Thyroid gland (tissue), 4 donors: Measurements from ENCODE around the gene KCNA10. TPM values are rescaled to one million over a fixed set of nuclear protein-coding genes. Genes with fewer than 3 reads are reported as not detected.

Experiments
- DNase-seq, 2 donors: peaks; one replicate each; pipeline ENCODE4 v3.0.0-alpha.2; 2019
- H3K27ac ChIP-seq, 3 donors: fragments of 200-600 bp; sonication (generic); 1 replicate in 2 of 3; 2 replicates in 1 of 3; pipeline ENCODE4 v1.5.1; 2016 to 2019; ENCODE audit warnings: mild to moderate bottlenecking in 1 of 3, moderate library complexity in 1 of 3
- H3K27me3 ChIP-seq: fragments of 200-600 bp; sonication (generic); one replicate; pipeline ENCODE4 v1.5.1; 2019
- H3K36me3 ChIP-seq, 2 donors: fragments of 200-600 bp; sonication (generic); one replicate each; pipeline ENCODE4 v1.5.1; 2016 to 2019
- H3K4me1 ChIP-seq, 2 donors: fragments of 200-600 bp; sonication (generic); one replicate each; pipeline ENCODE4 v1.5.1; 2017 to 2019
- H3K4me3 ChIP-seq, 3 donors: fragments of 200-600 bp; sonication (generic); replicated peaks in 1 of 3; 1 replicate in 2 of 3; 2 replicates in 1 of 3; pipeline ENCODE4 v1.5.1; 2016; ENCODE audit warnings: mild to moderate bottlenecking in 1 of 3
- H3K9me3 ChIP-seq: fragments of 200-600 bp; sonication (generic); one replicate; pipeline ENCODE4 v1.5.1; 2017
- CTCF ChIP-seq, 6 experiments: fragments of 200-600 bp in 3 of 6; fragments of 450-650 bp in 3 of 6; sonication (generic) in 3 of 6; IDR thresholded peaks; one replicate each; pipeline ENCODE4 v1.5.1; 2016 to 2019; ENCODE audit warnings: antibody characterized with exemption in 6 of 6, mild to moderate bottlenecking in 2 of 6, inconsistent platforms in 1 of 6, moderate library complexity in 1 of 6
- POLR2A ChIP-seq, 2 donors: fragments of 450-650 bp; IDR thresholded peaks; one replicate each; pipeline ENCODE4 v1.6.1; 2017; ENCODE audit warnings: antibody characterized with exemption in 2 of 2, mild to moderate bottlenecking in 2 of 2, moderate library complexity in 1 of 2
- WGBS, 2 donors: methylation state at CpG; one replicate each; pipeline ENCODE4 v1.1.5; 2017; 5-methylcytosine and 5-hydroxymethylcytosine counted together
- intact Hi-C: fragments of 100-400 bp; cut with DNase I; formaldehyde crosslinking; loops from one replicate; pipeline ENCODE4 v1.15.1; 2023
- total RNA-seq, 4 donors: library from RNA; depleted of rRNA; stranded (reverse); fragments of >200 nt; gene quantifications; one replicate each; pipeline ENCODE4 v1.2.3, GENCODE V29; 2016

Gene KCNA10
- total RNA-seq, 4 donors from 2014 or later, result not detected

GRCh38 chr1:110538921-110539320, 19.9 kb upstream of the KCNA10 start:
- TF ChIP-seq CTCF (IDR thresholded peaks at IDR 0.05), result no peak
- TF ChIP-seq POLR2A (IDR thresholded peaks at IDR 0.05), result no peak
- H3K27ac ChIP-seq, result no peak overlapping the region
- peak in 1 of 2 donors; percentile 15 for DNase-seq
- H3K9me3 ChIP-seq, result no peaks in the 10 kb centered on the region
- H3K27me3 ChIP-seq, result no peaks in the 10 kb centered on the region
- intact Hi-C loops, result no loop called here
- no peaks in the 10 kb centered on the region for H3K36me3 ChIP-seq
- H3K4me3 ChIP-seq, result no peak overlapping the region
- 52 to 64% methylated on average over 7 to 8 of the region's 8 CpGs for WGBS, 2 donors
- H3K4me1 ChIP-seq, result no peaks in the 10 kb centered on the region

- Histone ChIP-seq H3K27ac (no peak overlapping the region), H3K9me3 (no peaks in the 10 kb centered on the region), H3K4me3 (no peak overlapping the region), H3K27me3 (no peaks in the 10 kb centered on the region), H3K4me1 (no peaks in the 10 kb centered on the region), H3K36me3 (no peaks in the 10 kb centered on the region)
- TF ChIP-seq CTCF (IDR thresholded peaks at IDR 0.05) (no peak), POLR2A (IDR thresholded peaks at IDR 0.05) (no peak)
- 55 to 76% methylated on average over 8 to 9 of the region's 16 CpGs for WGBS, 2 donors
- DNase-seq, result no peak
- intact Hi-C loops, result no loop called here
These were observed 19.1 kb upstream of the KCNA10 start for GRCh38 chr1:110538075-110538474.

GRCh38 chr1:110535985-110536384, 17.0 kb upstream of the KCNA10 start:
- H3K27me3 ChIP-seq, result no peaks in the 10 kb centered on the region
- no peak for TF ChIP-seq CTCF (IDR thresholded peaks at IDR 0.05)
- TF ChIP-seq POLR2A (IDR thresholded peaks at IDR 0.05), result no peak

DNA sequence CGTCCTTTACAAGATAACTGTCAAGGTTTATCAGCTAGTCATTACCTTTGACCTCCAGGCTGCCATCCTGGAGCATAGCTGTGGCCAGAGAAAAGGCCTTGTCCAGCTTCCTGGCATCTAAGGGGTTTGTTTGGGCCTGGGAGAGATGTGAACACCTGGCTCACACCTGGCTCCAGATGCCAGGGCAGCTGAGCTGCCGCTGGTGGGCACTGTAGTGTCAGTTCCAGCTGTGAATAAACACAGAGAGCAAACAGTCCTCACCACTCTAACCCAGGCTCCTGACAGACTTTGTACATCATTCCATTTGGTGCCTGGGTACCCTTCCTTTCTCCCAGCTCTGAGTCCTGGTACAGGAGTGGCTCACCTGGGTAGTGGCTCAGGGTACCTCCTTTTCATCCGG, 14.3 kb upstream of the KCNA10 start:
- Histone ChIP-seq H3K9me3 (no peaks in the 10 kb centered on the region), H3K27ac (no peak overlapping the region), H3K36me3 (no peaks in the 10 kb centered on the region), H3K27me3 (no peaks in the 10 kb centered on the region), H3K4me3 (no peak overlapping the region), H3K4me1 (no peaks in the 10 kb centered on the region)
- TF ChIP-seq POLR2A (IDR thresholded peaks at IDR 0.05), result no peak
- TF ChIP-seq CTCF (IDR thresholded peaks at IDR 0.05), result no peak
- no peak for DNase-seq
- WGBS, 2 donors, result 58 to 76% methylated on average over 2 to 3 of the region's 3 CpGs
- intact Hi-C loops, result no loop called here

More at GRCh38 chr1:110535985-110536384, 17.0 kb upstream of the KCNA10 start:
- 48 to 57% methylated on average over 3 of the region's 3 CpGs for WGBS, 2 donors
- no peak for DNase-seq
- Histone ChIP-seq H3K9me3 (no peaks in the 10 kb centered on the region), H3K27ac (no peak overlapping the region), H3K4me3 (no peak overlapping the region), H3K4me1 (no peaks in the 10 kb centered on the region), H3K36me3 (no peaks in the 10 kb centered on the region)
- intact Hi-C loops, result no loop called here

DNA sequence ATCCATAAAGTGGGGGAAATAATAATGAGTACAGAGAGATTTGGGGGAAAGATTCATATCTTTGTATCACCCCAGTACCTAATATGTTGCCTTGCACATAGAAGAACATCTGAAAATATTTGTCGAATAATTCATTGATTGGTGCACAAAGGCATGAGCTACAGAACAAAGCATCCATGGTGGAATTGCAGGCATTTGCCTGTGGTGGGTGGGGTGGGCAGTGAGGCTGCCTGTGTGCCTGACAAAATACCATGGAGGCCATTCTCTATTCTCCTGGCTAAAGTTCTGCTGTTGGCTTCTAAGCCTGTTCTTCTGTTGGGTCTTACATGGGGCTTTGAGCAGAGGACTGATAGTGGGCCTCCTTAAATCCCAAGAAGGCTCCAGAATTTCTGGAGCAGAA, 10.0 kb upstream of the KCNA10 start:
- intact Hi-C loops, result loop anchor here (10.0 kb wide), 1 partner anchor 86 kb away; no protein-coding TSS in a partner anchor
- WGBS, 2 donors, result 77 to 90% methylated on average over 1 of the region's 1 CpG
- Histone ChIP-seq H3K36me3 (no peaks in the 10 kb centered on the region), H3K27ac (no peak overlapping the region), H3K9me3 (no peaks in the 10 kb centered on the region), H3K4me3 (no peak overlapping the region), H3K4me1 (no peaks in the 10 kb centered on the region), H3K27me3 (no peaks in the 10 kb centered on the region)
- no peak for TF ChIP-seq CTCF (IDR thresholded peaks at IDR 0.05)
- no peak for TF ChIP-seq POLR2A (IDR thresholded peaks at IDR 0.05)
- DNase-seq, result no peak
